Vagina (tissue), 2 donors: ENCODE measurements around the gene ITGA11. TPM values are rescaled to one million over a fixed set of nuclear protein-coding genes. Genes with fewer than 3 reads are reported as not detected.
A peak's percentile ranks its signal among the peaks of the same experiment; 100 is the strongest.

Source experiments
- DNase-seq, 2 donors: peaks; one replicate each; pipeline ENCODE4 v3.0.0-alpha.2; 2017; ENCODE audit errors: extremely low spot score in 2 of 2
- H3K27ac ChIP-seq: fragments of 200-600 bp; sonication (generic); one replicate; pipeline ENCODE4 v1.5.1; 2019
- H3K27me3 ChIP-seq: fragments of 200-600 bp; sonication (generic); one replicate; pipeline ENCODE4 v1.5.1; 2019
- H3K36me3 ChIP-seq, 2 donors: fragments of 200-600 bp; sonication (generic); one replicate each; pipeline ENCODE4 v1.5.1; 2017 to 2019
- H3K4me1 ChIP-seq: fragments of 200-600 bp; sonication (generic); one replicate; pipeline ENCODE4 v1.5.1; 2019
- H3K4me3 ChIP-seq, 2 donors: fragments of 200-600 bp; sonication (generic); 1 replicate in 1 of 2; 2 replicates in 1 of 2; pipeline ENCODE4 v1.5.1; 2016 to 2019
- H3K9me3 ChIP-seq: fragments of 200-600 bp; sonication (generic); one replicate; pipeline ENCODE4 v1.5.1; 2019
- POLR2A ChIP-seq, 2 donors: fragments of 450-650 bp; IDR thresholded peaks; one replicate each; pipeline ENCODE4 v1.6.1; 2017; ENCODE audit warnings: antibody characterized with exemption in 2 of 2, mild to moderate bottlenecking in 2 of 2, moderate library complexity in 2 of 2
- POLR2AphosphoS5 ChIP-seq, 2 donors: sonication (generic); formaldehyde crosslinking; IDR thresholded peaks; one replicate each; pipeline ENCODE4 v1.9.0; 2017; ENCODE audit warnings: antibody characterized with exemption in 2 of 2, mild to moderate bottlenecking in 2 of 2, low read depth in 1 of 2; ENCODE audit not compliant: insufficient read depth in 1 of 2
- intact Hi-C: fragments of 100-400 bp; cut with DNase I; formaldehyde crosslinking; loops from one replicate; pipeline ENCODE4 v1.15.1; 2023
- total RNA-seq: library from RNA; depleted of rRNA; stranded (reverse); fragments of >200 nt; gene quantifications from one replicate; pipeline ENCODE4 v1.2.3, GENCODE V29; 2016
- TF ChIP-seq, protein P1 (sequence below), 3 experiments: fragments of 450-650 bp in 2 of 3; fragments of 200-600 bp in 1 of 3; sonication (generic) in 1 of 3; IDR thresholded peaks; one replicate each; pipeline ENCODE4 v1.5.1; 2017 to 2019; ENCODE audit warnings: antibody characterized with exemption in 3 of 3, mild to moderate bottlenecking in 2 of 3, moderate library complexity in 2 of 3

Gene ITGA11, protein sequence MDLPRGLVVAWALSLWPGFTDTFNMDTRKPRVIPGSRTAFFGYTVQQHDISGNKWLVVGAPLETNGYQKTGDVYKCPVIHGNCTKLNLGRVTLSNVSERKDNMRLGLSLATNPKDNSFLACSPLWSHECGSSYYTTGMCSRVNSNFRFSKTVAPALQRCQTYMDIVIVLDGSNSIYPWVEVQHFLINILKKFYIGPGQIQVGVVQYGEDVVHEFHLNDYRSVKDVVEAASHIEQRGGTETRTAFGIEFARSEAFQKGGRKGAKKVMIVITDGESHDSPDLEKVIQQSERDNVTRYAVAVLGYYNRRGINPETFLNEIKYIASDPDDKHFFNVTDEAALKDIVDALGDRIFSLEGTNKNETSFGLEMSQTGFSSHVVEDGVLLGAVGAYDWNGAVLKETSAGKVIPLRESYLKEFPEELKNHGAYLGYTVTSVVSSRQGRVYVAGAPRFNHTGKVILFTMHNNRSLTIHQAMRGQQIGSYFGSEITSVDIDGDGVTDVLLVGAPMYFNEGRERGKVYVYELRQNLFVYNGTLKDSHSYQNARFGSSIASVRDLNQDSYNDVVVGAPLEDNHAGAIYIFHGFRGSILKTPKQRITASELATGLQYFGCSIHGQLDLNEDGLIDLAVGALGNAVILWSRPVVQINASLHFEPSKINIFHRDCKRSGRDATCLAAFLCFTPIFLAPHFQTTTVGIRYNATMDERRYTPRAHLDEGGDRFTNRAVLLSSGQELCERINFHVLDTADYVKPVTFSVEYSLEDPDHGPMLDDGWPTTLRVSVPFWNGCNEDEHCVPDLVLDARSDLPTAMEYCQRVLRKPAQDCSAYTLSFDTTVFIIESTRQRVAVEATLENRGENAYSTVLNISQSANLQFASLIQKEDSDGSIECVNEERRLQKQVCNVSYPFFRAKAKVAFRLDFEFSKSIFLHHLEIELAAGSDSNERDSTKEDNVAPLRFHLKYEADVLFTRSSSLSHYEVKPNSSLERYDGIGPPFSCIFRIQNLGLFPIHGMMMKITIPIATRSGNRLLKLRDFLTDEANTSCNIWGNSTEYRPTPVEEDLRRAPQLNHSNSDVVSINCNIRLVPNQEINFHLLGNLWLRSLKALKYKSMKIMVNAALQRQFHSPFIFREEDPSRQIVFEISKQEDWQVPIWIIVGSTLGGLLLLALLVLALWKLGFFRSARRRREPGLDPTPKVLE
- 15.5 TPM for total RNA-seq

DNA sequence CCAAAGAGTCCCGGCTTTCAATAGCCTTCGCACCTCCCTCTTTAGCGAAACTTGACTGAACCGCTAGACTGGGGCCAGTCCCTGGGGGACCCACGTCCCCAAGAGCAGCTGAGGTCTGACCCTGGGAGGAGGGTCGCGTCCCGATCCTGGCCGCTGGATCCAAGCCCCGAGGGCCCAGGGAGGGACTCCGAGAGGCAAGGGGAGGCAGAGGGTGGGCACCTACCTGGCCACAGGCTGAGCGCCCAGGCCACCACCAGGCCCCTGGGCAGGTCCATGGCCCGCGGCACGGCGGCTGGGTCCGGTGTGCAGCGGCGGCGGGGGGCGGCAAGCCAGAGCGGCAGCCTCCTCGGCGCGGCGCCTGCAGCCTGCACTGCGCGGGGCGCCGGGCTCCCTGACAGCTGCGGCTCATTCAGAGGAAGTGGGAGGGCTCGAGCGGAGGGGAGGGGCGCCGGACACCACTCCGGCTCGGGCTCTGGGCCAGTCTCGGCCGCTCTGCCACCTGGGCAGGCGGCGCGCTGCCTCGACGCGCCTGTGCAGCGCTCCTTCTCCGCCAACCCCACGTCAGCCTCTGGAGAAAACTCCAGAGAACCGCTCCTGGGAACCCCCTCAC is at the start of gene ITGA11:
Gene ITGA11, minus strand, starts transcription at position 372 of the 610 bp plus-strand sequence. Its CDS starts 97 bp downstream, at position 275.
- TF ChIP-seq POLR2AphosphoS5 (IDR thresholded peaks at IDR 0.05; ENCODE audit: insufficient read depth in 1 of 2, low read depth in 1 of 2) (peak in 1 of 2 donors; percentile 34), POLR2A (IDR thresholded peaks at IDR 0.05) (peak in 1 of 2 donors; percentile 35)
- TF ChIP-seq, protein P1, sequence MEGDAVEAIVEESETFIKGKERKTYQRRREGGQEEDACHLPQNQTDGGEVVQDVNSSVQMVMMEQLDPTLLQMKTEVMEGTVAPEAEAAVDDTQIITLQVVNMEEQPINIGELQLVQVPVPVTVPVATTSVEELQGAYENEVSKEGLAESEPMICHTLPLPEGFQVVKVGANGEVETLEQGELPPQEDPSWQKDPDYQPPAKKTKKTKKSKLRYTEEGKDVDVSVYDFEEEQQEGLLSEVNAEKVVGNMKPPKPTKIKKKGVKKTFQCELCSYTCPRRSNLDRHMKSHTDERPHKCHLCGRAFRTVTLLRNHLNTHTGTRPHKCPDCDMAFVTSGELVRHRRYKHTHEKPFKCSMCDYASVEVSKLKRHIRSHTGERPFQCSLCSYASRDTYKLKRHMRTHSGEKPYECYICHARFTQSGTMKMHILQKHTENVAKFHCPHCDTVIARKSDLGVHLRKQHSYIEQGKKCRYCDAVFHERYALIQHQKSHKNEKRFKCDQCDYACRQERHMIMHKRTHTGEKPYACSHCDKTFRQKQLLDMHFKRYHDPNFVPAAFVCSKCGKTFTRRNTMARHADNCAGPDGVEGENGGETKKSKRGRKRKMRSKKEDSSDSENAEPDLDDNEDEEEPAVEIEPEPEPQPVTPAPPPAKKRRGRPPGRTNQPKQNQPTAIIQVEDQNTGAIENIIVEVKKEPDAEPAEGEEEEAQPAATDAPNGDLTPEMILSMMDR (IDR thresholded peaks at IDR 0.05), result no peak
- H3K4me3 ChIP-seq, result peak within 1 kb of the TSS; percentile 53 to 61
- peak within 1 kb of the TSS; percentile 79 for H3K27ac ChIP-seq
- no peaks in the 10 kb centered on the region for H3K9me3 ChIP-seq
- no peaks in the 10 kb centered on the region for H3K36me3 ChIP-seq
- DNase-seq, result peak; percentile 84 to 85
- peaks cover 21% of the 10 kb centered on the region for H3K4me1 ChIP-seq
- H3K27me3 ChIP-seq, result no peaks in the 10 kb centered on the region
- intact Hi-C loops, result loop anchor here (10.0 kb wide), 1 partner anchor 83 kb away; no protein-coding TSS in a partner anchor

DNA sequence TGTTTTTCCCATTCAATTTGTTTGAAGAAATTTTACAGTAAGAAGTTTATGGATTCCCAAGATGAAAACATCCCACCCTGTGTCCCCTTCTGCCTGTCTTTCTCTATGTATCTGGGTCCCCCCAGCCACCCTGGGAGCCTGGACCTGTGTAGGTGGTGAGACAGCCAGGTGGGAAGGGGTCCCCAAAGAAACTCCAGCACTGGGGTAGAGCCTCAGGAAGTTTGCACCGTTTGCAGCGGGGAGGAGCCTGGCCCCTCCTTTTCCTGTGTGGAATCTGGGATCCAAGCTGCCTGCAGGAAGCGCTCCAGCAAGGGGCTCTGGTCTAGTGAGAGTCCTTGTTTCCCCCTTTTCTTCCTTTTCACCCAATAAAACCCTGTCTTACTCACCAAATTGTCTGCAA is 49.4 kb upstream of the ITGA11 start:
- H3K27ac ChIP-seq, result peak overlapping the region; percentile 80
- DNase-seq, result peak in 1 of 2 donors; percentile 77
- intact Hi-C loops, result no loop called here

DNA sequence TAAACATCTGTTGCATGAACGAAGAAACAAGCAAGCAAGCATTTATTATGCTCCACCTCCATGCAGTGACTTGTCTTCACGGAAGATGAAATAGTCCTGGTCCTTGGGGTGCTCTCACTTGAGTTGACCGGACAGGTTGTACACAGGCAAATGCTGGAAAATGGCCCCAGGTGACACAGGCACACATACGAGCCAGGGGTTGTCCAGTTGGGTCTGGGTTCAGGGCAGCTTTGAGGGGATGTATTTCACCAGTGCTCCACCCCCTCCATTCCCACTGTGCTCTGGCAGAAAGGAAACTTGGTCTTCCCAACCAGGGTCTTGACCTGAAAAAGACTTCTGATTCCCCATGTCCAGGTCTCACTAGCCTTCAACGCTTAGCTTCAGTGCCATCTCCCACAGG is 48.3 kb upstream of the ITGA11 start:
- H3K27ac ChIP-seq, result peak overlapping the region; percentile 80
- H3K9me3 ChIP-seq, result no peaks in the 10 kb centered on the region
- peaks cover 33% of the 10 kb centered on the region for H3K4me1 ChIP-seq
- H3K27me3 ChIP-seq, result no peaks in the 10 kb centered on the region
- no peak overlapping the region for H3K4me3 ChIP-seq
- TF ChIP-seq POLR2A (IDR thresholded peaks at IDR 0.05) (no peak), POLR2AphosphoS5 (IDR thresholded peaks at IDR 0.05; ENCODE audit: insufficient read depth in 1 of 2, low read depth in 1 of 2) (no peak)
- TF ChIP-seq, protein P1 (IDR thresholded peaks at IDR 0.05), result no peak
- intact Hi-C loops, result no loop called here
- H3K36me3 ChIP-seq, result no peaks in the 10 kb centered on the region
- DNase-seq, result peak in 1 of 2 donors; percentile 87

More for the DNA sequence above, 49.4 kb upstream of the ITGA11 start:
- no peaks in the 10 kb centered on the region for H3K27me3 ChIP-seq
- peaks cover 43% of the 10 kb centered on the region for H3K4me1 ChIP-seq
- TF ChIP-seq, protein P1 (IDR thresholded peaks at IDR 0.05), result no peak
- TF ChIP-seq POLR2A (IDR thresholded peaks at IDR 0.05), result no peak
- no peak for TF ChIP-seq POLR2AphosphoS5 (IDR thresholded peaks at IDR 0.05; ENCODE audit: insufficient read depth in 1 of 2, low read depth in 1 of 2)
- H3K9me3 ChIP-seq, result no peaks in the 10 kb centered on the region
- no peak overlapping the region for H3K4me3 ChIP-seq
- H3K36me3 ChIP-seq, result no peaks in the 10 kb centered on the region

DNA sequence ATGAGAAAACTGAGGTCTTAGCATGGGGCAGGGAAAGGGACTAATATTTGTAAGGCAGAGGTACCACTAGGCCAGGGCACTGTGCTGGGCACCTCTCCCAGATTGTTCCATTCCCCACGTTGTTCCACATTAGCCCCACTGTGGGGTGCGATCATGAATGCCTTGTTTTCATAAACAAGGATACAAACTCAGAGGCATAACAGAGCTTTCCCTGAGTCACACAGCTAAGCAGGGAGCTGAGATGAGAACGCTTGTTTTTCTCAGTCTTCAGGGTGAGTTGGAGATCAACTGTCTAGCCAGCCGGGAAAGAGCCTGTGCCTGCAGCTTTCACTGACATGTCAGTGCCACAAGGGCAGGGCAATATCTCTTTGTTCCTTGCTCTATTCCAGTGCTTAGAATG is 47.9 kb upstream of the ITGA11 start:
- TF ChIP-seq POLR2A (IDR thresholded peaks at IDR 0.05), result no peak

More for the DNA sequence above, 47.9 kb upstream of the ITGA11 start:
- Histone ChIP-seq H3K36me3 (no peaks in the 10 kb centered on the region), H3K9me3 (no peaks in the 10 kb centered on the region), H3K4me3 (no peak overlapping the region), H3K4me1 (peaks cover 29% of the 10 kb centered on the region), H3K27ac (peak overlapping the region; percentile 80), H3K27me3 (no peaks in the 10 kb centered on the region)
- DNase-seq, result peak in 1 of 2 donors; percentile 84
- intact Hi-C loops, result no loop called here
